ENCODE measurements around the gene C8B. TPM values are rescaled to one million over a fixed set of nuclear protein-coding genes. Genes with fewer than 3 reads are reported as not detected.

Gene C8B
- total and polyA plus RNA-seq, 2 donors (not counting 1 experiment from before 2014, with no cell fraction given): not detected

GRCh38 chr1:56881417-56881816 is 84.4 kb downstream of the C8B start:
- CTCF ChIA-PET: no interaction called here
- Histone ChIP-seq H3K4me2 (replicated peaks; ENCODE audit: low read depth, low read length, poor library complexity, severe bottlenecking) (no peak overlapping the region), H3K36me3 (replicated peaks in 1 of 2; ENCODE audit: control extremely low read depth in 1 of 2, control insufficient read depth in 1 of 2, extremely low read depth in 1 of 2, insufficient read depth in 2 of 2, low read length in 1 of 2) (no peaks in the 10 kb centered on the region), H3K27me3 (replicated peaks in 1 of 4; ENCODE audit: control extremely low read depth in 1 of 4, control insufficient read depth in 3 of 4, insufficient read depth in 4 of 4, low read length in 3 of 4) (no peaks in the 10 kb centered on the region), H3K9me3 (ENCODE audit: control extremely low read depth in 1 of 3, control insufficient read depth in 2 of 3, insufficient read depth in 1 of 3, low read length in 2 of 3) (no peaks in the 10 kb centered on the region), H2AFZ (ENCODE audit: insufficient read depth, low read depth, low read length, poor library complexity, severe bottlenecking) (no peak overlapping the region), H3K79me2 (ENCODE audit: control insufficient read depth, insufficient read depth, low read length) (no peaks in the 10 kb centered on the region), H3K4me1 (ENCODE audit: control insufficient read depth in 2 of 2, insufficient read depth in 2 of 2, low read length in 2 of 2) (no peaks in the 10 kb centered on the region), H3K27ac (ENCODE audit: low read length in 2 of 2) (no peak overlapping the region), H4K20me1 (ENCODE audit: control insufficient read depth, insufficient read depth, low read length, poor library complexity, severe bottlenecking) (no peaks in the 10 kb centered on the region), H3K9ac (ENCODE audit: low read length) (no peak overlapping the region), H3K4me3 (ENCODE audit: control extremely low read depth in 1 of 5, extremely low read depth in 1 of 5, insufficient read depth in 1 of 5, low read depth in 2 of 5, low read length in 4 of 5) (no peak overlapping the region)
- WGBS (ENCODE audit: insufficient coverage): 100% methylated on average over 3 of the region's 6 CpGs
- peaks cover 10% of the 10 kb centered on the region for H3K27me3 Mint-ChIP-seq
- no peak for DNase-seq
- intact Hi-C loops (cut with micrococcal nuclease): no loop called here
- H3K4me1 Mint-ChIP-seq: no peaks in the 10 kb centered on the region
- no peak for ATAC-seq (ENCODE audit: low read depth)
- POLR2A ChIA-PET: no interaction called here
- no peaks in the 10 kb centered on the region for H3K9me3 Mint-ChIP-seq (ENCODE audit: insufficient read depth)
- no peak for TF ChIP-seq EZH2 (IDR thresholded peaks at IDR 0.05; ENCODE audit: borderline replicate concordance, insufficient read depth, low read depth, low read length, poor library complexity, severe bottlenecking)
- TF ChIP-seq CTCF (IDR thresholded peaks at IDR 0.05): no peak
- H3K4me3 Mint-ChIP-seq: no peak overlapping the region
- no peak overlapping the region for H3K27ac Mint-ChIP-seq

- H3K4me1 Mint-ChIP-seq: no peaks in the 10 kb centered on the region
- H3K9ac ChIP-seq (ENCODE audit: low read length): no peak overlapping the region
- no CpG with 5 or more reads among the region's 1 CpG for WGBS (ENCODE audit: insufficient coverage)
- H3K27me3 ChIP-seq (replicated peaks in 1 of 4; ENCODE audit: control extremely low read depth in 1 of 4, control insufficient read depth in 3 of 4, insufficient read depth in 4 of 4, low read length in 3 of 4): no peaks in the 10 kb centered on the region
- H3K4me2 ChIP-seq (replicated peaks; ENCODE audit: low read depth, low read length, poor library complexity, severe bottlenecking): no peak overlapping the region
- H2AFZ ChIP-seq (ENCODE audit: insufficient read depth, low read depth, low read length, poor library complexity, severe bottlenecking): no peak overlapping the region
- CTCF ChIA-PET: no interaction called here
- DNase-seq: no peak
- no peak for ATAC-seq (ENCODE audit: low read depth)
- no peaks in the 10 kb centered on the region for H3K9me3 Mint-ChIP-seq (ENCODE audit: insufficient read depth)
- POLR2A ChIA-PET: no interaction called here
- H3K4me1 ChIP-seq (ENCODE audit: control insufficient read depth in 2 of 2, insufficient read depth in 2 of 2, low read length in 2 of 2): no peaks in the 10 kb centered on the region
- no peaks in the 10 kb centered on the region for H3K79me2 ChIP-seq (ENCODE audit: control insufficient read depth, insufficient read depth, low read length)
- no peak overlapping the region for H3K27ac ChIP-seq (ENCODE audit: low read length in 2 of 2)
- intact Hi-C loops (cut with micrococcal nuclease): no loop called here
- no peaks in the 10 kb centered on the region for H3K9me3 ChIP-seq (ENCODE audit: control extremely low read depth in 1 of 3, control insufficient read depth in 2 of 3, insufficient read depth in 1 of 3, low read length in 2 of 3)
- no peak overlapping the region for H3K4me3 ChIP-seq (ENCODE audit: control extremely low read depth in 1 of 5, extremely low read depth in 1 of 5, insufficient read depth in 1 of 5, low read depth in 2 of 5, low read length in 4 of 5)
- no peak overlapping the region for H3K4me3 Mint-ChIP-seq
- no peaks in the 10 kb centered on the region for H3K36me3 ChIP-seq (replicated peaks in 1 of 2; ENCODE audit: control extremely low read depth in 1 of 2, control insufficient read depth in 1 of 2, extremely low read depth in 1 of 2, insufficient read depth in 2 of 2, low read length in 1 of 2)
- no peak for TF ChIP-seq EZH2 (IDR thresholded peaks at IDR 0.05; ENCODE audit: borderline replicate concordance, insufficient read depth, low read depth, low read length, poor library complexity, severe bottlenecking)
- no peak for TF ChIP-seq CTCF (IDR thresholded peaks at IDR 0.05)
- H3K27me3 Mint-ChIP-seq: peaks cover 13% of the 10 kb centered on the region
- H4K20me1 ChIP-seq (ENCODE audit: control insufficient read depth, insufficient read depth, low read length, poor library complexity, severe bottlenecking): no peaks in the 10 kb centered on the region
- H3K27ac Mint-ChIP-seq: no peak overlapping the region
Measured at GRCh38 chr1:56880774-56881173, 85.0 kb downstream of the C8B start.

Other genes starting within 250 kb of the C8B start
- gene FYB2, start 146.6 kb downstream of the C8B start, total RNA-seq: not detected in 2 replicates
- not detected in 2 replicates for gene FYB2, start 146.6 kb downstream of the C8B start, polyA plus RNA-seq
- gene C8A, start 111.2 kb downstream of the C8B start, total RNA-seq: not detected in 2 replicates
- gene C8A, start 111.2 kb downstream of the C8B start, polyA plus RNA-seq: not detected in 2 replicates

All from B cell (primary cell).